Testis (tissue), 2 donors: ENCODE data around the gene IRF1.

Experiments used
- POLR2A ChIP-seq: fragments of 450-650 bp; IDR thresholded peaks from one replicate; pipeline ENCODE4 v1.6.1; 2017; ENCODE audit warnings: antibody characterized with exemption, mild to moderate bottlenecking, moderate library complexity
- TF ChIP-seq, protein P1 (sequence below), 3 experiments: fragments of 450-650 bp in 2 of 3; fragments of 200-600 bp in 1 of 3; sonication (generic) in 1 of 3; IDR thresholded peaks; one replicate each; pipeline ENCODE4 v1.5.1; 2016 to 2019; ENCODE audit warnings: antibody characterized with exemption in 3 of 3, mild to moderate bottlenecking in 2 of 3, moderate library complexity in 1 of 3

DNA sequence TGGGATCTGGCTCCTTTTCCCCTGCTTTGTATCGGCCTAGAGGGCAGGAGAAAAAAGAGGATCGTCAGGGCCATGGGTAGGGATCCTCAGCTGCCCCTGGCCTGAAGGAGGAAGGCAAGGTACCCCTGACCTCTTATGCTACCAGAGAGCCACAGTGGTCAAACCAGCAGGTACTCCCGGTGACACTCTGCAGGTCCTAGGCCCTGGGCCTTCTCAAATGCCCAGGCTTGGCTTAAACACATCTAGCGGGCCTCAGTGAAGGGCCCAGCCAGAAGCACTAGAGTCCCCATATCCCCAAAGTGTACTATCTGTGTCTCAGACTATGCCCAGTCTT lies 3.5 kb downstream of the IRF1 start:
- TF ChIP-seq, protein P1, sequence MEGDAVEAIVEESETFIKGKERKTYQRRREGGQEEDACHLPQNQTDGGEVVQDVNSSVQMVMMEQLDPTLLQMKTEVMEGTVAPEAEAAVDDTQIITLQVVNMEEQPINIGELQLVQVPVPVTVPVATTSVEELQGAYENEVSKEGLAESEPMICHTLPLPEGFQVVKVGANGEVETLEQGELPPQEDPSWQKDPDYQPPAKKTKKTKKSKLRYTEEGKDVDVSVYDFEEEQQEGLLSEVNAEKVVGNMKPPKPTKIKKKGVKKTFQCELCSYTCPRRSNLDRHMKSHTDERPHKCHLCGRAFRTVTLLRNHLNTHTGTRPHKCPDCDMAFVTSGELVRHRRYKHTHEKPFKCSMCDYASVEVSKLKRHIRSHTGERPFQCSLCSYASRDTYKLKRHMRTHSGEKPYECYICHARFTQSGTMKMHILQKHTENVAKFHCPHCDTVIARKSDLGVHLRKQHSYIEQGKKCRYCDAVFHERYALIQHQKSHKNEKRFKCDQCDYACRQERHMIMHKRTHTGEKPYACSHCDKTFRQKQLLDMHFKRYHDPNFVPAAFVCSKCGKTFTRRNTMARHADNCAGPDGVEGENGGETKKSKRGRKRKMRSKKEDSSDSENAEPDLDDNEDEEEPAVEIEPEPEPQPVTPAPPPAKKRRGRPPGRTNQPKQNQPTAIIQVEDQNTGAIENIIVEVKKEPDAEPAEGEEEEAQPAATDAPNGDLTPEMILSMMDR (IDR thresholded peaks at IDR 0.05) = no peak
- no peak for TF ChIP-seq POLR2A
